Testis (tissue), 2 donors: ENCODE data around the gene FBXO30.

Source experiments
- POLR2A ChIP-seq: fragments of 450-650 bp; IDR thresholded peaks from one replicate; pipeline ENCODE4 v1.6.1; 2017; ENCODE audit warnings: antibody characterized with exemption, mild to moderate bottlenecking, moderate library complexity
- TF ChIP-seq, protein P1 (sequence below), 3 experiments: fragments of 450-650 bp in 2 of 3; fragments of 200-600 bp in 1 of 3; sonication (generic) in 1 of 3; IDR thresholded peaks; one replicate each; pipeline ENCODE4 v1.5.1; 2016 to 2019; ENCODE audit warnings: antibody characterized with exemption in 3 of 3, mild to moderate bottlenecking in 2 of 3, moderate library complexity in 1 of 3

GRCh38 chr6:145836170-145836569 is 21.6 kb upstream of the FBXO30 start:
- TF ChIP-seq, protein P1, sequence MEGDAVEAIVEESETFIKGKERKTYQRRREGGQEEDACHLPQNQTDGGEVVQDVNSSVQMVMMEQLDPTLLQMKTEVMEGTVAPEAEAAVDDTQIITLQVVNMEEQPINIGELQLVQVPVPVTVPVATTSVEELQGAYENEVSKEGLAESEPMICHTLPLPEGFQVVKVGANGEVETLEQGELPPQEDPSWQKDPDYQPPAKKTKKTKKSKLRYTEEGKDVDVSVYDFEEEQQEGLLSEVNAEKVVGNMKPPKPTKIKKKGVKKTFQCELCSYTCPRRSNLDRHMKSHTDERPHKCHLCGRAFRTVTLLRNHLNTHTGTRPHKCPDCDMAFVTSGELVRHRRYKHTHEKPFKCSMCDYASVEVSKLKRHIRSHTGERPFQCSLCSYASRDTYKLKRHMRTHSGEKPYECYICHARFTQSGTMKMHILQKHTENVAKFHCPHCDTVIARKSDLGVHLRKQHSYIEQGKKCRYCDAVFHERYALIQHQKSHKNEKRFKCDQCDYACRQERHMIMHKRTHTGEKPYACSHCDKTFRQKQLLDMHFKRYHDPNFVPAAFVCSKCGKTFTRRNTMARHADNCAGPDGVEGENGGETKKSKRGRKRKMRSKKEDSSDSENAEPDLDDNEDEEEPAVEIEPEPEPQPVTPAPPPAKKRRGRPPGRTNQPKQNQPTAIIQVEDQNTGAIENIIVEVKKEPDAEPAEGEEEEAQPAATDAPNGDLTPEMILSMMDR (IDR thresholded peaks at IDR 0.05) = no peak
- TF ChIP-seq POLR2A = no peak
